GM21367 (cell line): Measurements from ENCODE around the gene CDNF.
"Not testable (repeated sequence)": the region's sequence is repeated elsewhere in the genome, so short reads cannot be mapped to it uniquely, and the experiment has no call there.

Experiments used
- ATAC-seq: cut with Tn5 transposase; IDR thresholded peaks from one replicate; pipeline ENCODE4 v1.9.1; 2021; ENCODE audit not compliant: unreplicated experiment

Gene CDNF

GRCh38 chr10:14837757-14838581, at the start of gene CDNF, which contains the start of the genes HSPA14 and MSANTD7:
Gene CDNF (minus strand): TSS chr10:14838037. CDS start chr10:14837946, 91 bp downstream.
Gene HSPA14 (plus strand): TSS chr10:14838306. CDS start chr10:14838403, 97 bp downstream.
Gene MSANTD7 (plus strand): TSS chr10:14838306. CDS start chr10:14842285, 3,979 bp downstream.
- ATAC-seq: peak; percentile 91

GRCh38 chr10:14884082-14884481, 46.2 kb upstream of the CDNF start:
- no peak for ATAC-seq

GRCh38 chr10:14880229-14880628, 42.4 kb upstream of the CDNF start:
- no peak for ATAC-seq

- ATAC-seq: no peak
These were observed 42.0 kb upstream of the CDNF start for GRCh38 chr10:14879928-14880193.

GRCh38 chr10:14879124-14879927, 41.5 kb upstream of the CDNF start:
- peak; percentile 17 for ATAC-seq

GRCh38 chr10:14878266-14879123, 40.7 kb upstream of the CDNF start, which contains the start of gene SUV39H2:
Gene SUV39H2 (plus strand): TSS chr10:14878866. CDS start chr10:14878889, 23 bp downstream.
- ATAC-seq: peak; percentile 82

- ATAC-seq: no peak
These were observed 38.9 kb upstream of the CDNF start for GRCh38 chr10:14876764-14877163.

GRCh38 chr10:14875941-14876340, 38.1 kb upstream of the CDNF start:
- no peak for ATAC-seq

GRCh38 chr10:14873090-14873760, 35.4 kb upstream of the CDNF start:
- peak; percentile 37 for ATAC-seq

GRCh38 chr10:14864871-14865270, 27.0 kb upstream of the CDNF start:
- ATAC-seq: not testable (repeated sequence)

- ATAC-seq: not testable (repeated sequence)
These were observed 26.6 kb upstream of the CDNF start for GRCh38 chr10:14864466-14864865.

- ATAC-seq: no peak
These were observed 23.0 kb upstream of the CDNF start for GRCh38 chr10:14860791-14861190.

GRCh38 chr10:14859775-14860174, 21.9 kb upstream of the CDNF start:
- no peak for ATAC-seq

- ATAC-seq: no peak
These were observed 21.2 kb upstream of the CDNF start for GRCh38 chr10:14859043-14859442.

- no peak for ATAC-seq
These were observed 20.6 kb upstream of the CDNF start for GRCh38 chr10:14858338-14858960.

- no peak for ATAC-seq
These were observed 17.6 kb upstream of the CDNF start for GRCh38 chr10:14855453-14855852.

- no peak for ATAC-seq
These were observed 14.4 kb upstream of the CDNF start for GRCh38 chr10:14852236-14852635.

- ATAC-seq: no peak
These were observed 7.1 kb upstream of the CDNF start for GRCh38 chr10:14844948-14845347.

GRCh38 chr10:14843327-14843988, 5.6 kb upstream of the CDNF start:
- no peak for ATAC-seq
